Mesenchymal stem cell (in vitro differentiated cells and primary cell): ENCODE measurements around the gene RNASE8.

Experiments used
- DNase-seq: peaks from one replicate; pipeline ENCODE4 v3.0.0-alpha.2; 2013
- H2AFZ ChIP-seq: one replicate; pipeline ENCODE4 v1.6.1; 2013; ENCODE audit warnings: low read depth, mild to moderate bottlenecking, control low read depth, inconsistent platforms, low read length, moderate library complexity
- H2AK5ac ChIP-seq: 2 replicates; pipeline ENCODE4 v1.6.1; 2013; ENCODE audit warnings: low read length, moderate library complexity, mild to moderate bottlenecking, inconsistent platforms; ENCODE audit not compliant: severe bottlenecking
- H2BK120ac ChIP-seq: one replicate; pipeline ENCODE4 v1.6.1; 2013; ENCODE audit warnings: low read depth, mild to moderate bottlenecking, inconsistent platforms, low read length, moderate library complexity
- H2BK12ac ChIP-seq, 2 experiments: one replicate each; pipeline ENCODE4 v1.6.1; 2013; ENCODE audit warnings: inconsistent platforms in 2 of 2, low read length in 2 of 2, mild to moderate bottlenecking in 2 of 2, moderate library complexity in 2 of 2, control low read depth in 1 of 2
- H2BK15ac ChIP-seq: one replicate; pipeline ENCODE4 v1.6.1; 2013; ENCODE audit warnings: mild to moderate bottlenecking, low read depth, inconsistent platforms; ENCODE audit not compliant: poor library complexity, severe bottlenecking
- H2BK5ac ChIP-seq: 2 replicates; pipeline ENCODE4 v1.6.1; 2013; ENCODE audit warnings: low read depth, mild to moderate bottlenecking, low read length, control low read depth, inconsistent platforms; ENCODE audit not compliant: poor library complexity, severe bottlenecking
- H3K14ac ChIP-seq, 2 experiments: one replicate each; pipeline ENCODE4 v1.6.1; 2013; ENCODE audit warnings: inconsistent platforms in 2 of 2, low read length in 2 of 2, control low read depth in 1 of 2, mild to moderate bottlenecking in 1 of 2, moderate library complexity in 1 of 2
- H3K18ac ChIP-seq, 2 experiments: one replicate each; pipeline ENCODE4 v1.6.1; 2013; ENCODE audit warnings: inconsistent platforms in 2 of 2, low read length in 2 of 2, control low read depth in 1 of 2, low read depth in 1 of 2, mild to moderate bottlenecking in 1 of 2
- H3K23ac ChIP-seq, 2 experiments: one replicate each; pipeline ENCODE4 v1.6.1; 2013; ENCODE audit warnings: inconsistent platforms in 2 of 2, low read length in 2 of 2, mild to moderate bottlenecking in 2 of 2, moderate library complexity in 2 of 2, control low read depth in 1 of 2
- H3K27ac ChIP-seq: 2 replicates; pipeline ENCODE4 v1.5.1; 2013; ENCODE audit warnings: mild to moderate bottlenecking, moderate library complexity, low read length, control low read depth, inconsistent platforms; ENCODE audit not compliant: poor library complexity, severe bottlenecking
- H3K27me3 ChIP-seq, 2 experiments: 2 replicates each; pipeline versions ENCODE4 v1.6.1 to v1.7.0; 2013; ENCODE audit warnings: low read length in 2 of 2, mild to moderate bottlenecking in 2 of 2, moderate library complexity in 2 of 2, control low read depth in 1 of 2, inconsistent platforms in 1 of 2; ENCODE audit not compliant: control insufficient read depth in 1 of 2, insufficient read depth in 1 of 2
- H3K36me3 ChIP-seq, 2 experiments: 2 replicates each; pipeline versions ENCODE4 v1.6.1 to v1.7.0; 2013; ENCODE audit warnings: low read length in 2 of 2, control low read depth in 1 of 2, inconsistent platforms in 1 of 2, low read depth in 1 of 2, mild to moderate bottlenecking in 1 of 2; ENCODE audit not compliant: insufficient read depth in 2 of 2, control insufficient read depth in 1 of 2
- H3K4ac ChIP-seq, 2 experiments: one replicate each; pipeline ENCODE4 v1.6.1; 2013; ENCODE audit warnings: inconsistent platforms in 2 of 2, low read length in 2 of 2, mild to moderate bottlenecking in 2 of 2, moderate library complexity in 2 of 2, control low read depth in 1 of 2, low read depth in 1 of 2
- H3K4me1 ChIP-seq: 2 replicates; pipeline ENCODE4 v1.6.1; 2013; ENCODE audit warnings: low read depth, low read length, control low read depth; ENCODE audit not compliant: control insufficient read depth, insufficient read depth
- H3K4me2 ChIP-seq: 2 replicates; pipeline ENCODE4 v1.6.1; 2013; ENCODE audit warnings: low read length, mild to moderate bottlenecking, inconsistent platforms; ENCODE audit not compliant: poor library complexity, severe bottlenecking
- H3K4me3 ChIP-seq, 2 experiments: 2 replicates each; pipeline versions ENCODE4 v1.5.1 to v1.7.0; 2013; ENCODE audit warnings: low read length in 2 of 2, mild to moderate bottlenecking in 2 of 2, control low read depth in 1 of 2, low read depth in 1 of 2; ENCODE audit not compliant: insufficient read depth in 1 of 2
- H3K79me1 ChIP-seq: replicated peaks from 2 replicates; pipeline ENCODE4 v1.6.1; 2013; ENCODE audit warnings: mild to moderate bottlenecking, control low read depth, low read length, inconsistent platforms; ENCODE audit not compliant: poor library complexity, severe bottlenecking
- H3K9ac ChIP-seq: 2 replicates; pipeline ENCODE4 v1.7.0; 2013; ENCODE audit warnings: mild to moderate bottlenecking, low read length, moderate library complexity
- H3K9me3 ChIP-seq: 2 replicates; pipeline ENCODE4 v1.7.0; 2013; ENCODE audit warnings: mild to moderate bottlenecking, low read length; ENCODE audit not compliant: control insufficient read depth
- H4K8ac ChIP-seq: one replicate; pipeline ENCODE4 v1.6.1; 2013; ENCODE audit warnings: inconsistent platforms, mild to moderate bottlenecking, low read length, moderate library complexity
- H4K91ac ChIP-seq: one replicate; pipeline ENCODE4 v1.6.1; 2013; ENCODE audit warnings: mild to moderate bottlenecking, low read length, inconsistent platforms
- WGBS: methylation state at CpG from one replicate; pipeline ENCODE4 v1.1.7; 2013; ENCODE audit warnings: mixed read lengths; 5-methylcytosine and 5-hydroxymethylcytosine counted together

The RNASE8 gene

GRCh38 chr14:21023174-21023573 is 34.4 kb upstream of the RNASE8 start:
- Histone ChIP-seq H3K18ac (no peak overlapping the region), H2BK12ac (no peak overlapping the region)
- 85% methylated on average over 7 of the region's 7 CpGs for WGBS

GRCh38 chr14:21023817-21024584 is 33.6 kb upstream of the RNASE8 start:
- Histone ChIP-seq H4K8ac (no peak overlapping the region), H3K14ac (no peak overlapping the region), H3K27me3 (peaks cover 53 to 58% of the 10 kb centered on the region in 2 experiments), H2BK12ac (no peak overlapping the region), H4K91ac (no peak overlapping the region), H3K4me2 (peak overlapping the region; percentile 96), H3K4me3 (peak overlapping the region in 1 of 2 experiments; percentile 69), H3K23ac (no peak overlapping the region), H3K4me1 (peaks cover 15% of the 10 kb centered on the region), H2AFZ (no peak overlapping the region), H3K18ac (no peak overlapping the region), H2BK15ac (peak overlapping the region; percentile 40), H3K9me3 (no peaks in the 10 kb centered on the region), H2AK5ac (no peak overlapping the region), H3K27ac (no peak overlapping the region), H3K9ac (no peak overlapping the region), H3K4ac (no peak overlapping the region), H3K79me1 (no peaks in the 10 kb centered on the region), H2BK5ac (no peak overlapping the region), H2BK120ac (no peak overlapping the region), H3K36me3 (peaks cover 0 to 2% of the 10 kb centered on the region in 2 experiments)
- DNase-seq = no peak
- WGBS = 54% methylated on average over 12 of the region's 17 CpGs

More at GRCh38 chr14:21023174-21023573, 34.4 kb upstream of the RNASE8 start:
- no peak overlapping the region for H3K4me2 ChIP-seq
- no peaks in the 10 kb centered on the region for H3K9me3 ChIP-seq
- no peak overlapping the region for H3K9ac ChIP-seq
- H4K8ac ChIP-seq = no peak overlapping the region
- H3K27ac ChIP-seq = no peak overlapping the region
- peaks cover 0 to 2% of the 10 kb centered on the region in 2 experiments for H3K36me3 ChIP-seq
- no peak overlapping the region for H3K14ac ChIP-seq
- peaks cover 53 to 62% of the 10 kb centered on the region in 2 experiments for H3K27me3 ChIP-seq
- no peak overlapping the region for H2BK15ac ChIP-seq
- no peak overlapping the region for H3K4me3 ChIP-seq
- no peak overlapping the region for H4K91ac ChIP-seq
- DNase-seq = no peak
- H2AFZ ChIP-seq = no peak overlapping the region
- no peaks in the 10 kb centered on the region for H3K79me1 ChIP-seq
- H3K4me1 ChIP-seq = peaks cover 15% of the 10 kb centered on the region
- no peak overlapping the region for H2BK120ac ChIP-seq
- H3K4ac ChIP-seq = no peak overlapping the region
- H2BK5ac ChIP-seq = no peak overlapping the region
- H3K23ac ChIP-seq = no peak overlapping the region
- no peak overlapping the region for H2AK5ac ChIP-seq

GRCh38 chr14:21024585-21025370 is 32.8 kb upstream of the RNASE8 start, which contains the start of gene NDRG2:
NDRG2 (minus strand) TSS chr14:21025061; CDS start chr14:21023315, 1,746 bp downstream.
- H4K91ac ChIP-seq = peak within 1 kb of the TSS; percentile 28
- peak within 1 kb of the TSS; percentile 62 to 73 for H3K4me3 ChIP-seq
- H3K9me3 ChIP-seq = no peaks in the 10 kb centered on the region
- H3K9ac ChIP-seq = peak within 1 kb of the TSS; percentile 29
- H3K4ac ChIP-seq = peak within 1 kb of the TSS in 1 of 2 experiments; percentile 30
- peaks cover 0 to 2% of the 10 kb centered on the region in 2 experiments for H3K36me3 ChIP-seq
- peaks cover 15% of the 10 kb centered on the region for H3K4me1 ChIP-seq
- H2BK120ac ChIP-seq = no peak within 1 kb of the TSS
- H3K4me2 ChIP-seq = peak within 1 kb of the TSS; percentile 96
- WGBS = 2% methylated on average over 47 of the region's 72 CpGs
- H2AFZ ChIP-seq = peak within 1 kb of the TSS; percentile 43
- H3K27ac ChIP-seq = no peak within 1 kb of the TSS
- peak within 1 kb of the TSS in 1 of 2 experiments; percentile 97 for H3K23ac ChIP-seq
- peak within 1 kb of the TSS; percentile 62 for H2BK15ac ChIP-seq
- no peaks in the 10 kb centered on the region for H3K79me1 ChIP-seq
- peak within 1 kb of the TSS in 1 of 2 experiments; percentile 6 for H2BK12ac ChIP-seq
- H3K14ac ChIP-seq = peak within 1 kb of the TSS in 1 of 2 experiments; percentile 26
- H2AK5ac ChIP-seq = no peak within 1 kb of the TSS
- H3K18ac ChIP-seq = peak within 1 kb of the TSS in 1 of 2 experiments; percentile 73
- peak within 1 kb of the TSS; percentile 63 for H4K8ac ChIP-seq
- peaks cover 55 to 63% of the 10 kb centered on the region in 2 experiments for H3K27me3 ChIP-seq
- H2BK5ac ChIP-seq = no peak within 1 kb of the TSS
- peak; percentile 21 for DNase-seq
